ENCODE measurements around the gene SEMA5B.

SEMA5B gene

DNA sequence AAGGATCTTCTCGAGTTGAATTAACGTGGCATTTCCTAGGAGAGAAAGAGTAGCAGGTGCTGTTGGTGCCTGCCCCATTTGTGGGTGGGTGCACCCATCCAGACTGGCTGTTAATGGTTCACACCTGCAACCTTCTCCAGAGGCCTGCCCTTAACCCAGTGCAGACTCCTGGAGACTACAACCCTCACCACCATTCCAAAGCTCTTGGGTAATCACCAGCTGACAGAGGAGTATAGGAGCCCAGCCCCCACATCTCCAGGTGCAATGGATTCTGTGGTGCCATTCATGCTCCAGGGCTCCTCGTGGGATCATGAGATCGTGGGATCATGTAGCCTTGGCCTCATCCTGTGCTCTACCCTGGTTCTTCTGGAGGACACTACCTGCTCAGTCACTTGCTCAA is 60.2 kb downstream of the SEMA5B start:
- DNase-seq, result no peak

DNA sequence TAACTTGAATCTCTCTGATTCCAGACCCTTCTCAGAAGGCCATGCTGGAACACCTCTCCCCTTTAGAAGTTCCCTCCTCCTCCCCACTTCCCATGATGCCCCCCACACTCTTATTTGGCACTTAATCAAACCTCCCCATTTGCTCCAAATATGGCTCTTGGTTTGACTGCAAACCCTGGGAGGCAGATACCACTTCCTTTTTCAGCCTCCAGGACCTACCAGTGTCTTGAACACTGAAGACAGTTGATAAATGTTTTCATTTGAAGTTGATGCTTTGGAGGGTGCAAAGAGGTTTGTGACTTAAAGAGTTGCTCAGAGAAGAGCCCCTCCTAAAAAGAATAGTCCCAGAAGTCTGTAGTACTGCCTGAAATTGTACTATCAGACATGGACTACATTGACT is 61.5 kb downstream of the SEMA5B start:
- DNase-seq, result no peak

DNA sequence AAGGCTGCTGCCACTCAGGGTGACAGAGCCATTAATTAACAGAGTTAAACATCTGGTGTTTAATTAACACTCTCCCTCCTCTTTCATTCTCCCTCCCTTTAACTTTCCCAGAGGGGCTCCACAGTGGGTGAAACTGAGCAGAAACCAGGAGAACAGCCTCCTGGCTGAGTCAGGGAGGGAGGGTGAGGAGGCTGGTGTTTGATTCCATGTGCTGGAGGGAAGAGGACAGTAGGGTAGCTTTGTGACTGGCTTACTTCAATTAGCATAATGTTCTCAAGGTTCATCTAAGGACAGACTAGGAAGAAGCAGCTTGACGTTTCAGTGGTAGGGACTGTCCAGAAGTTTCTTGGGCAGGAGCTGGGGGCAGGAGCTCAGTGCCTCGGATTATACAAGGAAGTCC is 62.8 kb downstream of the SEMA5B start:
- no peak for DNase-seq

DNA sequence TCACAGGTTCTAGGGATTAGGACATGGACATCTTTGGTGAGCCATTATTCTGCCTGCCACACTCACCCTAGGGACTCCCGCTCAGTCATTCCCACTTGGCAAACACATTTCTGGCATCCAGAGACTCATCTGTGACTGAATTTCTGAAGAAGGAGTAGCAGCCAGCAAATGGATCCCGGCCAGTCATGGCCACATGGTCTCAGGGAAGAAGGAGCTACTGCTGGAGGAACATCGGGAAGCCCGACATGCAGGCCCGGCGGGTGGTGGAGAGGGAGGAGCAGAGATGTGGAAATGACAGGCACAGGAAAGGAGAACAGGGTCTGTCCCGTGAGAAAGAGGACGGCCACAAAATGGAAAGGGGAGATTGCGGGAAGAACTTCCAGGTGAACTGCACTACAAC is 65.4 kb downstream of the SEMA5B start:
- no peak for DNase-seq

DNA sequence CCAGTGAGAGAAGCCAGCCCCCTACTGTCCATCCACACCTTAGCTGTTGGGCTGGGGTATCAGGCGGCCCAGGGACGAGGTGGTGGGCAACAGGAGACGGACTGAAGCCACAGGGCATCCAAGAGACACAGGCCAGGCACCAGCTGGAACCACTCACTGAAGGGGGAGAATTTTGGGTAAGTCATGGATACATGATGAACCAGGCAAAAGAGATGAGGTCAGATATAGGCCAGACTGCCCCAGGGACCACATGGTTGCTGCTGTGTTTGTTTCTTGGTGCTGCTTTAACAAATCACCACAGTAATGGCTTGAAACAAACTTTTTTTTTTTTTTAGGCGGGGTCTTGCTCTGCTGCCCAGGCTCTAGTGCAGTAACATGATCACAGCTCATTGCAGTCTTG is 66.4 kb downstream of the SEMA5B start:
- no peak for DNase-seq

DNA sequence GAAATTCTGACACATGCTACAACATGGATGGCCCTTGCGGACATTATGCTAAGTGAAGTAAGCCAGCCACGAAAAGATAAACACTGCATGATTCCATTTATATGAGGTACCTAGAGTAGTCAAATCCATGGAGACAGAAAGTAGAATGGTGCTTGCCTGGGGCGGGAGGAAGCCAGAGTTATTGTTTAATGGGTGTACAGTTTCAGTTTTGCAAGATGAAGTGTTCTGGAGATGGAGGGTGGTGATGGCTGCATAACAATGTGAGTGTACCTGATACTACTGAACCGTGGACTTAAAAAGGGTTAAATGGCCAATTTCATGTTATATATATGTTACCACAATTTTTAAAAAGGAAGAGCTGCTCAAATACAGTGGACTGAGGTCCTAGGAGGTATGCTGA is 66.9 kb downstream of the SEMA5B start:
- no peak for DNase-seq

DNA sequence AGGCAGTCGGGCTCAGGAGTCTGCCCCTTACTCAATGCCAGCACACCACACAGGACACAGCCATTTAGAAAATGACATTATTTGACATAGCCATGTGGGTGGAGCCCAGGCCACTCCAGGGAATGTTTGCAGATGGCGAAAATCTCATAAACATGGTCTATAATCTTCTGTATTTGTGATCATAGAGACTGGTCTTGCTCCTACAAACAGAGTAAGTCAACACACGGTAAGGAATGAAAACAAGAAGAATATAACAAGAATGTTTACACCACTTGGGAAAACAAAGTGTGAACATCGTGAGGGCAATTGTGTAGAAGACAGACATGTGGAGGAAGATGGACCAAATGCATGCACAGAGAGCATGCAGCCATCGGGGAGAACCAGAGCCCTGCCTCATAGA is 68.2 kb downstream of the SEMA5B start:
- no peak for DNase-seq

DNA sequence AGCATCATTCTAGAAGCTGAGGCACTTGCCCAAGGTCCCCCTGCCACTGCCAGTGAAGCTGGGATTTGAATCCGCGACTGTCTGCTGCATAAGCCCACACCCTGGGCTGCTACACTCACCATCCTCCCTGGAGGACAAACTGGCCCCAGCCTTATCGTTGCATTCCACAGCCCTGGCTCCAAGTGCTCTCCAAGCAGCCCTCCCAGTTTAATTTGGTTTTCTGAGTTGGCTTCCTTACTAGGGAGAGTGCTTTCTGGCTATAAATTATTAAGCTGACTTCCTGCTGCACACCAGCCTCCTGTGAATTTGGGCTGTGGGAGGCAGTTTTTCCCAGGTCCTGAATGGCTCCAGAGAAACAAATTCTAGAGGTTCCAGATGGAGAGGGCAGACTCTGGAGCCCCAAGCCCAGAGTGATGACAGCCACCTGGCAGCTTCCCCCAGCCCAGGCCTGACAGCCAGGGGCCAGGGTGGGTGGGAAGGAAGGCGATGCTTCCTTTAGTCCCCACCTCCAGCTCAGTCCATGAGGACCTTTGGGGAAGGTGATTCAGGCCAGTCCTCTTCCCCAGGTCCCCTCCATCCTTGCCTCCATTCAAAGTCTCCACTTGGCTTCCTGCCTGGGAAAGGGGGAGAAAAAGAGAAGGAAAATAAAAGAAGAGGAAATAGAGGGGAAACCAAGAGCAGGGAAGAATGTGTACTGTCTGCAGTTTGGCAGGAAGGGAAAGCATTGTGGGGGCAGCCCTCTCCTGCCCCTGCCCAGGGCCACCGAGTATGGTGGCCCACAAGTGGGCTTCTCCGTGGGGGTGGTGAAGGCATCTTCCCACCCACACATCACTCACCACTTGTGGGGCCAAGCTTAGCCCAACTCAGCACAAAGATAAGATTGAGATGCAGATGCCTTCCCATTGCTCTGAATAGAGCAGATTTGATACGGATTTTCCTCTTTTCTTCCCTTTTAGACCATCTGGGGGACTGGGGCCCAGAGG is 69.6 kb downstream of the SEMA5B start:
- no peak for DNase-seq

DNA sequence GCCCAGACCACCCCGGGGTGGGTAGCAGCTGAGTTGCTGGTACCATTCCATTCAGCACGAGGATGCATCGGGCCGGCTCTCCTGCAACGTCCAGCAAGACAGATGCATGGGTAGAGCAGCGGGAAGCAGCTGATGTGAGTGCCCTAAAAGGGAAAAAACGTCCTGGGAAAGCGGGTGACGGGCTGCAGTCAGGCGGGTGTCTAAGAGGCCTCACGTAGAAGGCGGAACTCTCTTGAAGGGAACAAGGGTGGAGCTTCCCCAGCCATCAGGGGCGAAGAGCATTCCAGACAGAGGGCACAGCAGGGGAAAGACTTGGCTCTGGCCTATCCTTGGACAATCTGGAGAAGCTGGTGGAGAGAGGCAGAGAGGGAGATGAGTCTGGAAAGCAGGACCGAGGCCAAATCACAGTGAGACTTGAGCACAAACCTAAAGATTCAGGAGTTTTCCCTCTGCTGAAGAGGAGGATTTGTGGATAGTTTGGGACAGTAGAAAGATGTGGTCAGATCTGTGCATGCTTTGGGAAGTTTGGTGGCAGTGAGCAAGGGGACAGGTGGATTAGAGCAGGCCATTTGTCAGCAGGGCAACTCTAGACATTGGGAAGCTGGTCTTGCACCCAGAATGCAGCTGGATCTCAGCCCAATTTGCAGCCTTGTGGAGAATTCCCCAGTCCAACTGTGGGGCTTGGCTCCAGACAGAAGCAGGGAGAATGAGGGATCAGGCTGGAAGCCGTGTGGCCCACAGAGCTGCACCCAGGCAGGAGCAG is 70.7 kb downstream of the SEMA5B start:
- DNase-seq, result no peak

DNA sequence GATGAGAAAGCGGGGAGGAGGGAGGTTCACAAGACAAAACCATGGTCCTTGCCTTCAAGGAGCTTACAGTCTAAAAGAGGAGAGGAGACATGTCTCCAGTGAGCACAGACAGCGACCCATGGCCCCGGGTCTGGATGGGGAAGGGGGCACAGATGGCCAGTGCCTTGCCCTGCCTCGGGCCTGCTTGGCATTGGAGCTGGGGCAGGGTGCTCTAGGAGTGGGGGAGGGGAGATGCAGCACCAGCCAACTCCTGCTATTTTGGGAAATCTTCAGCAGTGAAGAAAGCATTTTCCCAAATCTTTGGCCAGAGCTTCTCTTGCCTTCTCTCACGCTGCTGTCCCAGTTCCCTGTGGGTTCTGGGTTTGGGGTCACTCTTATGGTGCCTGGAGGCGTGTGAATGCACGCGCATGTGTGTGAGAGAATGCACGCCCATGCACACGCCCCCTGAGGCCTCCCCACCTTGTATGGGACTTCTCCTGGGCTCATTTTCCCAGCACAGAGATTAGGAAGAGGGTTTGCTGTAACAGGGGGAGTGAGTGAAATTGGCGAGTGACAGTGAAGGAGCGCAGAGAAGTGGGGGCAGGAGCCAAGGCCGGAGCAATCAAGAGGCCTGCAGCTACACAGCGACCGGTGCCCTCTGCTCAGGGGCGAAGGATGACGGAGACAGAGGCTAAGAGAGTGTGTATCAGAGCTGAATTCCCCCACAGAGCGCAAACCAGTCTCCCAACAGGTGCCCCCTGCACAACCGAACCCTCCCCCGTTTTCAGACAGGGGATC is 71.5 kb downstream of the SEMA5B start:
- no peak for DNase-seq

DNA sequence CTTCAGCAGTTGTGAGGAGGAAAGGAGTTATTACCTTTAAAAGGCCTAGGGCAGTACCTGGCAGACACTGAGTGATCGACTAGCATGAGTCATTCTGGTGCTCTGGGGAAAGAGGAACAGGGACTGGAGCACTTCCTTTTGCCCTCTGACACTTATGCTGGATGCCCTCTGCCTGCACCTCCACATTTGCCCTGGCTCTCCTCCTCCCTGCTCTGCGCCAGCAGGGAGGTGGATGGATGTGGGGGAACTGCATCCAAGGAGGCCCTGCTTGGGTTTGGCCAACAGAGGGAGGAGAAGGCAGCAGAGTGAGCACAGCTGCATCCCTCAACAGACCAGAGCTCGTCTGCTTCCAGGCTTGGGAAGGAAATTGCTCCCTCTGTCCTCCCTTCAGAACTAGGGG is 75.0 kb downstream of the SEMA5B start:
- DNase-seq, result no peak

DNA sequence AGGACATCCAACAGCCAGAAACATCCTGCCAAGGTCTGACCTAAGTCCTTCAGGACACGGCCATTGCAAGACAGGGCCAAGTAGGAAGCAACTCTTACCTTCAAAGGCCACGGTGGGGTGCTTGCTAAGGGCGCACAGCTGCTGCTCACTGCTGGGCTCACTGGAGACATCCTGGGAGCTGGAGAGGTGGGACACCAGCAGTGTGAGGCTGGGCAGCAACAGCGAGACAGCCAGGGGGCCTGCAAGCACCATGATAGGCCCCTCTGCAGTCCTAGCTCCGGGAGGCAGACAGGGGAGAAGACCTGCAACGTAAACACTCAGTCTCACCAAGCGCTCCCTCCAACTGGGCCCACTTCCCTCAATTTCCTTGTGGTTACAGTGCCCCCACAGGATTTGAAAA is 79.2 kb downstream of the SEMA5B start:
- no peak for DNase-seq

DNA sequence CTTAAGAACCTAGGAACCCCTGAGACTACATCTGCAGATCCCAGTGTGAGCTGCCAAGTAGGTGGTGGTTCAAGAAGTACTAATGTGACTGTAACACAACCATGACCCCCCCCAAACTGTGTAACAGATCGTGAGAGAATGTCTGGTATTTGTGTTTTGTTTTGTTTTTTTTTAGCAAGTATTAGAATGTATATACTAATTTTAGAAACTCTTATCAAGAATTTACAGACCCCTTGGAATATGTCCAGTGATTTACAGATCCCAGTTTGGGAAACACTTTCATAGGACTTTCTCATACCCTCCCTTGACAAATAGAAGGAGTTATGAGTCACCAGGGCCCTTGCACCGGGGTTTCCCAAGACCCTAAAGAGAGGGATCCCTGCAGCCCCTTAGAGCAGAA is 79.8 kb downstream of the SEMA5B start:
- no peak for DNase-seq

DNA sequence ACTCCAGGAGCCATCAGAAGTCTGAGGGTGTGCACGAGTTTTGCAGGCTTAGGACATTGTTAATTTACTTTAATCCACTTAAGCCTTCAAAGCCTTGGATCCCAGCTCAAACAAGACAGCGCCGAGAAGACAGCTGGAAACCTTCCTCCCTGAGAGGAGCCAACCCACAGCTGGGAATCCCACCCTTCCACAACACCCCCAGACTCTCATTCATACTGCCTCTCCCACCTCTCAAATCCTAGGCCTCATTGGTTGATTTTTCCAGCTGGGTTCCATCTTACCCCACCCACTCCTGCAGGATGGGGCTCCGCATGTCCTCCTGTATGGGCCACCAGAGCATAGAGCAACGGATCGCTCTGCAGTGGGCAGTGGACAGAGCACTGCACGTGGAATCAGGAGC is 80.4 kb downstream of the SEMA5B start:
- no peak for DNase-seq

DNA sequence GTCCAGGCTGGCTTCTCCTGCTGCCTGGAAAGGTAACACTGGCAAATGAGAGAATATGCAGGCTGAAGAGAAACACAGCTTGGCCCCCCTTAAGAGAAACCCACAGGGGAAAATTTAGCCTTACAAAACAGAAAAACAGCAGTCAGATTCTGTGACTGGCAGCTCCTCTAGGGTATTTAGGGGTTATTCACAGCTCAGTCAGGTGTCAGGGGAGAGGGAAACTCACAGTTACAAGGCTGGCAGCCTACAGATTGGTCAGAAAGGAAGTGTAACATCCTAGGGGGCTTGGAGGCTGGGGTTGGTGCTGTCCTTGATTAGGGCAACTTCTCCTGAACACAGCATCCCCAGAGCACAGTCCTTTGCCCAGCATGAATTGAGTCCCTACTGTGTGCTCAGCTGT is 81.4 kb downstream of the SEMA5B start:
- DNase-seq, result no peak

DNA sequence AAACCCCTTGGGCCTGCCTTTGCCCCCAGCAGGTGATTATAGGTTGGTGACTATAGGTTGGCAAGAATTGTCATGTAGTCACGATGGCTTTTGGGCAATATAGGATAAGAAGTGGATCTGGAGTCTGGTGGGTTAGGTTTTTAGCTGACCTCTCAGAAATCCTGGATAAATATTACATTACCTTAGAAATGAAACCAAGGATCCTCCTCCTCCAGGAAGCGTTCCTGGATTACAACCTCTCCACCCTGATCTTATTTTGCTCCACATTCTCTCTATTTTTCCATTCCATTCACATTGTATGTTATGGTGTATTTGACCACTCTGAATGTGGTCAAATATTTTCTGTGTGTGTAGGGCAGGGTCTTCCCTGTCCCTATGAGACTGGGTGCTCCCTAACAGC is 82.3 kb downstream of the SEMA5B start:
- DNase-seq, result no peak

DNA sequence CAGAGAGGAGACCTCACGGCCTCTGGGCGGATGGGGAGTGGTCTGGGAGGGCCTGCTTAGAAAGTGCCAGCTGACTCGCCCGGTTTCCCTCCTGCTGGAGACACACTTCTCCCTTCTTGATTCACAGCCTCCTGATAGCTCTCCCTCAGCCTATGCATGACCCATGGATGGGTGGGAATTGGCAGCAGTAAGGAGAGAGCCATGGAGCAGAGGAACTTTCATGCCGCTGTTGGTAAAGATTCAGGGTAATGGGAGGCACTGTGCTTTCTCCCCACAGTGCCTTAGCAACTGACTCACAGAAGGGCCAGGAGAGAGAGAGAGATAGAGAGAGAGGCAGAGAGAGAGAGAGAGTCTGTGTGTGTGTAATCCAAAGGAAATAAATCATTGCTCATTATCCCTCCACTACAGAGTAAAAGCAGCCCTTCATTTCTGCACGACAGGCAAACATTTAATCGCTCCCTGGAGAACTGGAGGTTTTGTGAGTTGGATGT is 82.8 kb downstream of the SEMA5B start:
- no peak for DNase-seq

DNA sequence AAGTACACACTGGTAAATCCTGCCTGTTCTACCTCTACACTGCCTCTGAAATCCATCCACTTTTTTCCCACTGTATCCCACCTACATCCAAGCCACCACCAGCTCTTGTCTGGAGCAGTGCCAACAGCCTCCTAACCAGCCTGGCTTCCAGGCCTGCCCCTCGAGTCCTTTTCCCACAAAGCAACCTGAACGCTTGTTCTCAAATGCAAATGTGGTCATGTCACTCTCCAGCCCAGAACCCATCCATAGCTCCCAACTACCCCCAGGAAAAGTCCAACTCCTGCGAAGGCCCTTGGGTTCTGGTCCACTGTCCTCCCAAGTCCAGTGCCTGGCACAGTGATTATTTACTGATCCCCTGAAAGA is 83.8 kb downstream of the SEMA5B start:
- no peak for DNase-seq

DNA sequence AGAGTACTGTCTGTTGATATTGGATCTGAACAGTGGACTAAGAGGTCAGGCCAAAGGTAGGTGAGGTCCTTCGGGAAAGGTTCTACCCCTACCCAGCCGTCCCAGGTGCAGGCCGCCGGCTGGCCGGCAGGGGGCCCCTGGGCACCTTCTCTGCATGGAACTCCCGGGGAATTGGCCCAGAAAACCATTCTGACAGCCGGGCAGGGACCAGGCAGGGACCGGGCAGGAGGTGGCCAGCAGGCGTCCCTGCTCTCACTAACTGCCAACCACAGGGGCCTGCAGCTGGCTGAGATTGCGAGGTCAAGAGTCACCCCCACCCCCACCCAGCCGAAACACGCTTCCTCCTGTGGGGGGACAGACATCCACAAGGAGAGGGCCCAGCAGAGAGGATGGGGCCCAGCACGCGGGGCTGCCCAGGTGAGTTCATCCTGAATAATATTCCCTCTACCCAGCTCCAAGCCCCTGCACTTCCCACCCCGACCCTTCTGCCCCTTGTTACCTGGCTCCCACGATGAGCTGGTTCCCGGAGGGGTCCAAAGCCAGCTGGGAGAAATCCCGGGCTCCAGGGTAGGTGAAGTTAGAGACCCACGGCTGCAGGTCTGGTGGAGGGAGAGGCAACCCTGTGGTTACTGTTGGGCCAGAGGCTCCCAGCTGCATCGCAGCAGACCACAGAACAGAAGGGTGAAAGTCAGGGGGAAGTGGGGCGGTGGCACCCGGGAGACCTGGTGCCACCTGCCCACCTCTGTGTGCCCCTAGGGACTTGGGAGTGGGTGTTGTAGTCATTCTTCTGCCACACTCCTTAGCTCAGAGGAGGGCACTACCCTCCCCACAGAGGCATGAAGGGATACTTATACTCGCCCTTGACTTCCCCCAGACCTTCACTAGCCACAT is 84.4 kb downstream of the SEMA5B start:
- peak; percentile 87 for DNase-seq

DNA sequence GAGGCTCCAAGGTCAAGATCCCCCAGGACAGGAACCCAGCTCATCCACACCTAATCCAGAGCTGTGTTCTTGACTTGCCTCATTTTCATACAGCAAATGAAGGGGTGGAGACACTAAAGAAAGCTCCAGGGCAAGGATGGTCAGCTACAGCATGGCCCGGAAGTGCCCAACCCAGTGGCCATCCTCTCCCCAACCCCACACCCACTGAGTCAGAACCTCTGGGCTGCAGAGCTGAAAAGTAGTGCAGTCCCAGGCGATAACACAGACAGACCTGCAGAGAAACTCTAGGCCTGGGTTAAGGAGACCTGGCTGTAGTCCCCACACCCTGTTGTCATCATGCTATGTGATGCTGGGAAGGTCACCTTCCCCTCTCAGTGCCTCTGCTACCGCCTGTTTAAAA is 85.3 kb downstream of the SEMA5B start:
- no peak for DNase-seq

DNA sequence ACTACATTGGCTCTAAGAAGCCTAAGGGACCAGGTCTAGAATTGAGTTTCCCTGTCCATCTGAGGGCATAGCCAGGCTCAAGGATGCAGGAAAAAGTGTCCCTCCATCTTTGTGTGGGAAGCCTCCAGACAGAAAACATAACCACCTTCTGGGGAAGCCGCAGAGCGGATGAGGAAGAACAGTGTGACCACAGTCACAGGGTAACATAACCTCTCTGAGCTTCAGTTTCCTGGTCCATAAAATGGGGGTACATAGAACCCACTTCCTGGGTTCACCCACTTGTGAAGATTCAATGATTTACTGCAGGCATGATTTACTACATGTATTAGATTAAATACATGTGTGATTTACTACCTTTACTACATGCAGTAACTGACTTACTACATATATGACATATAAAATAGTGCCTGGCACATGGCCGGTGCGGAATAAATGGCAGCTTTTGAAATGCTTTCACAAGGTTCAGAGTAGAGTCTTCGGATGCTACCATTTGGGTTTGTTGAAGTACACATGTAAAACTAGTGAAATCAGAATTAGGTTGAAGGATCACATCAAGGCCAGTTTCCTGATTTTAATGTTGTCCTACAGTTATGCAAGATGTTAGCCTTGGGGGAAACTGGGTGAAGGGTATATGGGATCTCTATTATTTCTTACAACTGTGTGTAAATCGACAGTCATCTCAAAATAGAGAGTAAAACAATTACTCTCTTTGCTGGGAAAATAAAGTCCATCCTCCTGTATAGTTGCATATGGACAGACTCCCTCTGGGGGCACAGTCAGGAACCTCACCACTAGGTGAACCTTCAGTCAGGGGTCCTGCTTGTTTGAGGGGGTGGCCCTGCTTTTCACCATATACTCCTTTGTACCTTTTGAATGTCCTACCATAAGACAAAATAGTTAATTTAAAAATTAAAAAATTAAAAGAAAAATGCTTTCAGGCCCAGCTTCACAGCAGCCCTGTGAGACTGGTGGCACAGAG is 86.0 kb downstream of the SEMA5B start:
- no peak for DNase-seq

Measured in retina (tissue), 1 donor.